Measurements from ENCODE around the gene MAPK8IP1. TPM values are rescaled to one million over a fixed set of nuclear protein-coding genes. Genes with fewer than 3 reads are reported as not detected.

Gene MAPK8IP1
- total RNA-seq, 1 experiment from 2014 or later: not detected

- Histone ChIP-seq H3K4me2 (ENCODE audit: low read depth, low read length, poor library complexity, severe bottlenecking) (no peak overlapping the region), H4K20me1 (ENCODE audit: insufficient read depth, low read depth, low read length) (peaks cover 4% of the 10 kb centered on the region; the same call in 1 of the 2 replicates), H3K27me3 (ENCODE audit: low read length) (no peaks in the 10 kb centered on the region), H3K36me3 (ENCODE audit: insufficient read depth, low read length) (peaks cover 2% of the 10 kb centered on the region), H3K79me2 (ENCODE audit: low read length) (peaks cover 25% of the 10 kb centered on the region), H3K4me3 (ENCODE audit: low read length) (no peak overlapping the region), H3K9ac (ENCODE audit: low read length) (no peak overlapping the region), H3K9me2 (replicated peaks; ENCODE audit: insufficient read depth, low read length) (no peaks in the 10 kb centered on the region), H3K9me3 (ENCODE audit: low read length) (no peaks in the 10 kb centered on the region), H3K4me1 (ENCODE audit: low read length) (peaks cover 21% of the 10 kb centered on the region), H2AFZ (ENCODE audit: low read length) (no peak overlapping the region), H3K27ac (ENCODE audit: low read length) (no peak overlapping the region)
- DNase-seq: no peak
Observed at GRCh38 chr11:45913942-45914635, 28.6 kb downstream of the MAPK8IP1 start.

- Histone ChIP-seq H4K20me1 (ENCODE audit: insufficient read depth, low read depth, low read length) (peaks cover 4% of the 10 kb centered on the region; the same call in 1 of the 2 replicates), H3K36me3 (ENCODE audit: insufficient read depth, low read length) (peaks cover 2% of the 10 kb centered on the region)
Observed at GRCh38 chr11:45915446-45915845, 30.0 kb downstream of the MAPK8IP1 start.

GRCh38 chr11:45917286-45917622 lies 31.8 kb downstream of the MAPK8IP1 start:
- H3K9me3 ChIP-seq (ENCODE audit: low read length): no peaks in the 10 kb centered on the region
- peaks cover 27% of the 10 kb centered on the region for H3K4me1 ChIP-seq (ENCODE audit: low read length)
- no peak for DNase-seq
- H3K79me2 ChIP-seq (ENCODE audit: low read length): peaks cover 25% of the 10 kb centered on the region
- 0 out of 2 replicates have a peak overlapping the region, but pooled peaks have one; percentile 34 for H2AFZ ChIP-seq (ENCODE audit: low read length)
- H3K27me3 ChIP-seq (ENCODE audit: low read length): no peaks in the 10 kb centered on the region
- peak overlapping the region; percentile 97 for H3K9ac ChIP-seq (ENCODE audit: low read length)
- H3K27ac ChIP-seq (ENCODE audit: low read length): peak overlapping the region; percentile 76
- H3K4me3 ChIP-seq (ENCODE audit: low read length): peak overlapping the region; percentile 95
- H4K20me1 ChIP-seq (ENCODE audit: insufficient read depth, low read depth, low read length): peaks cover 4% of the 10 kb centered on the region; the same call in 1 of the 2 replicates
- H3K4me2 ChIP-seq (ENCODE audit: low read depth, low read length, poor library complexity, severe bottlenecking): peak overlapping the region; percentile 94
- no peaks in the 10 kb centered on the region for H3K9me2 ChIP-seq (replicated peaks; ENCODE audit: insufficient read depth, low read length)
- H3K36me3 ChIP-seq (ENCODE audit: insufficient read depth, low read length): no peaks in the 10 kb centered on the region; the same call in none of the 2 replicates

More at GRCh38 chr11:45915446-45915845, 30.0 kb downstream of the MAPK8IP1 start:
- Histone ChIP-seq H3K4me2 (ENCODE audit: low read depth, low read length, poor library complexity, severe bottlenecking) (no peak overlapping the region), H3K4me3 (ENCODE audit: low read length) (no peak overlapping the region), H2AFZ (ENCODE audit: low read length) (no peak overlapping the region), H3K9me2 (replicated peaks; ENCODE audit: insufficient read depth, low read length) (no peaks in the 10 kb centered on the region), H3K9me3 (ENCODE audit: low read length) (no peaks in the 10 kb centered on the region), H3K4me1 (ENCODE audit: low read length) (peaks cover 24% of the 10 kb centered on the region), H3K79me2 (ENCODE audit: low read length) (peaks cover 25% of the 10 kb centered on the region), H3K27ac (ENCODE audit: low read length) (no peak overlapping the region), H3K27me3 (ENCODE audit: low read length) (no peaks in the 10 kb centered on the region), H3K9ac (ENCODE audit: low read length) (no peak overlapping the region)
- no peak for DNase-seq

GRCh38 chr11:45917623-45918330 lies 32.3 kb downstream of the MAPK8IP1 start, which contains the start of gene PEX16:
Gene PEX16, minus strand, starts transcription at chr11:45917877. Its CDS starts 66 bp downstream, at chr11:45917811.
- peak within 1 kb of the TSS; percentile 97 for H3K9ac ChIP-seq (ENCODE audit: low read length)
- peak; percentile 99 for DNase-seq
- no peaks in the 10 kb centered on the region for H3K9me2 ChIP-seq (replicated peaks; ENCODE audit: insufficient read depth, low read length)
- H3K27ac ChIP-seq (ENCODE audit: low read length): peak within 1 kb of the TSS; percentile 76
- peaks cover 25% of the 10 kb centered on the region for H3K79me2 ChIP-seq (ENCODE audit: low read length)
- H3K27me3 ChIP-seq (ENCODE audit: low read length): no peaks in the 10 kb centered on the region
- H4K20me1 ChIP-seq (ENCODE audit: insufficient read depth, low read depth, low read length): peaks cover 4% of the 10 kb centered on the region; the same call in 1 of the 2 replicates
- H2AFZ ChIP-seq (ENCODE audit: low read length): peak within 1 kb of the TSS; percentile 67; the same call in 1 of the 2 replicates
- H3K4me1 ChIP-seq (ENCODE audit: low read length): peaks cover 32% of the 10 kb centered on the region
- H3K9me3 ChIP-seq (ENCODE audit: low read length): no peaks in the 10 kb centered on the region
- H3K4me3 ChIP-seq (ENCODE audit: low read length): peak within 1 kb of the TSS; percentile 95
- no peaks in the 10 kb centered on the region; the same call in none of the 2 replicates for H3K36me3 ChIP-seq (ENCODE audit: insufficient read depth, low read length)
- H3K4me2 ChIP-seq (ENCODE audit: low read depth, low read length, poor library complexity, severe bottlenecking): peak within 1 kb of the TSS; percentile 94

- no peaks in the 10 kb centered on the region; the same call in 1 of the 2 replicates for H3K36me3 ChIP-seq (ENCODE audit: insufficient read depth, low read length)
- H4K20me1 ChIP-seq (ENCODE audit: insufficient read depth, low read depth, low read length): peaks cover 4% of the 10 kb centered on the region; the same call in 1 of the 2 replicates
- H3K79me2 ChIP-seq (ENCODE audit: low read length): peaks cover 25% of the 10 kb centered on the region
- no peaks in the 10 kb centered on the region for H3K9me2 ChIP-seq (replicated peaks; ENCODE audit: insufficient read depth, low read length)
- peak; percentile 86 for DNase-seq
- peak overlapping the region; percentile 94 for H3K4me2 ChIP-seq (ENCODE audit: low read depth, low read length, poor library complexity, severe bottlenecking)
- H2AFZ ChIP-seq (ENCODE audit: low read length): peak overlapping the region; percentile 67; the same call in 1 of the 2 replicates
- peak overlapping the region; percentile 97 for H3K9ac ChIP-seq (ENCODE audit: low read length)
- H3K4me1 ChIP-seq (ENCODE audit: low read length): peaks cover 39% of the 10 kb centered on the region
- peak overlapping the region; percentile 76 for H3K27ac ChIP-seq (ENCODE audit: low read length)
- peak overlapping the region; percentile 95 for H3K4me3 ChIP-seq (ENCODE audit: low read length)
- H3K27me3 ChIP-seq (ENCODE audit: low read length): no peaks in the 10 kb centered on the region
- H3K9me3 ChIP-seq (ENCODE audit: low read length): no peaks in the 10 kb centered on the region
Observed at GRCh38 chr11:45918331-45918941, 33.0 kb downstream of the MAPK8IP1 start.

GRCh38 chr11:45918962-45919675 lies 33.7 kb downstream of the MAPK8IP1 start:
- no peak for DNase-seq
- H3K4me3 ChIP-seq (ENCODE audit: low read length): peak overlapping the region; percentile 95; the same call in 1 of the 2 replicates
- H3K9ac ChIP-seq (ENCODE audit: low read length): peak overlapping the region; percentile 97
- peaks cover 40% of the 10 kb centered on the region for H3K4me1 ChIP-seq (ENCODE audit: low read length)
- peaks cover 25% of the 10 kb centered on the region for H3K79me2 ChIP-seq (ENCODE audit: low read length)
- no peaks in the 10 kb centered on the region for H3K9me2 ChIP-seq (replicated peaks; ENCODE audit: insufficient read depth, low read length)
- H3K36me3 ChIP-seq (ENCODE audit: insufficient read depth, low read length): no peaks in the 10 kb centered on the region; the same call in 1 of the 2 replicates
- H2AFZ ChIP-seq (ENCODE audit: low read length): no peak overlapping the region
- H3K27me3 ChIP-seq (ENCODE audit: low read length): no peaks in the 10 kb centered on the region
- H3K27ac ChIP-seq (ENCODE audit: low read length): peak overlapping the region; percentile 76
- H3K9me3 ChIP-seq (ENCODE audit: low read length): no peaks in the 10 kb centered on the region
- H3K4me2 ChIP-seq (ENCODE audit: low read depth, low read length, poor library complexity, severe bottlenecking): peak overlapping the region; percentile 94
- H4K20me1 ChIP-seq (ENCODE audit: insufficient read depth, low read depth, low read length): peaks cover 4% of the 10 kb centered on the region; the same call in 1 of the 2 replicates

GRCh38 chr11:45919806-45920530 lies 34.5 kb downstream of the MAPK8IP1 start:
- Histone ChIP-seq H3K27me3 (ENCODE audit: low read length) (no peaks in the 10 kb centered on the region), H3K4me3 (ENCODE audit: low read length) (no peak overlapping the region), H3K79me2 (ENCODE audit: low read length) (peaks cover 25% of the 10 kb centered on the region), H3K36me3 (ENCODE audit: insufficient read depth, low read length) (no peaks in the 10 kb centered on the region; the same call in 1 of the 2 replicates), H3K9me3 (ENCODE audit: low read length) (no peaks in the 10 kb centered on the region), H4K20me1 (ENCODE audit: insufficient read depth, low read depth, low read length) (peaks cover 4% of the 10 kb centered on the region; the same call in 1 of the 2 replicates), H3K4me1 (ENCODE audit: low read length) (peaks cover 40% of the 10 kb centered on the region), H2AFZ (ENCODE audit: low read length) (no peak overlapping the region), H3K4me2 (ENCODE audit: low read depth, low read length, poor library complexity, severe bottlenecking) (no peak overlapping the region), H3K27ac (ENCODE audit: low read length) (no peak overlapping the region), H3K9me2 (replicated peaks; ENCODE audit: insufficient read depth, low read length) (no peaks in the 10 kb centered on the region), H3K9ac (ENCODE audit: low read length) (no peak overlapping the region)
- DNase-seq: no peak

Measured in Karpas-422 (cell line).